Muscle of leg (tissue), 11 donors: ENCODE measurements around the gene TMEM132D. TPM values are rescaled to one million over a fixed set of nuclear protein-coding genes. Genes with fewer than 3 reads are reported as not detected.

Source experiments
- DNase-seq: peaks from one replicate; pipeline ENCODE4 v3.0.0; 2013
- H3K27ac ChIP-seq: one replicate; pipeline ENCODE4 v1.5.1; 2013; ENCODE audit warnings: mild to moderate bottlenecking, low read length, control low read depth
- H3K27me3 ChIP-seq: one replicate; pipeline ENCODE4 v1.6.1; 2013; ENCODE audit warnings: low read length; ENCODE audit not compliant: control insufficient read depth, insufficient read depth
- H3K36me3 ChIP-seq: one replicate; pipeline ENCODE4 v1.6.1; 2013; ENCODE audit warnings: low read length; ENCODE audit not compliant: control insufficient read depth, insufficient read depth
- H3K4me1 ChIP-seq: one replicate; pipeline ENCODE4 v1.6.1; 2013; ENCODE audit warnings: low read length; ENCODE audit not compliant: control insufficient read depth, insufficient read depth
- H3K4me3 ChIP-seq: one replicate; pipeline ENCODE4 v1.5.1; 2013; ENCODE audit warnings: low read length, control low read depth
- H3K9me3 ChIP-seq: replicated peaks from 2 replicates; pipeline ENCODE4 v1.6.1; 2013; ENCODE audit warnings: low read depth, low read length; ENCODE audit not compliant: control insufficient read depth
- WGBS: methylation state at CpG from one replicate; pipeline ENCODE4 v1.1.5; 2013; ENCODE audit warnings: missing lambda C conversion rate; ENCODE audit not compliant: insufficient coverage; 5-methylcytosine and 5-hydroxymethylcytosine counted together
- polyA plus RNA-seq, 8 donors: library from polyadenylated mRNA; unstranded; fragments of 120-200 nt; gene quantifications; one replicate each; pipeline versions ENCODE4 v1.2.1 to v1.2.3, GENCODE V29; 2013; ENCODE audit warnings: inconsistent platforms in 1 of 8, low replicate concordance in 1 of 8; ENCODE audit not compliant: insufficient read length in 8 of 8, insufficient read depth in 1 of 8
- total RNA-seq: library from RNA; stranded (reverse); fragments of 120-200 nt; gene quantifications from one replicate; pipeline ENCODE4 v1.2.4, GENCODE V29; 2013

TMEM132D gene
- total and polyA plus RNA-seq, 9 donors = 0.44 to 2.0 (median 0.85) TPM

DNA sequence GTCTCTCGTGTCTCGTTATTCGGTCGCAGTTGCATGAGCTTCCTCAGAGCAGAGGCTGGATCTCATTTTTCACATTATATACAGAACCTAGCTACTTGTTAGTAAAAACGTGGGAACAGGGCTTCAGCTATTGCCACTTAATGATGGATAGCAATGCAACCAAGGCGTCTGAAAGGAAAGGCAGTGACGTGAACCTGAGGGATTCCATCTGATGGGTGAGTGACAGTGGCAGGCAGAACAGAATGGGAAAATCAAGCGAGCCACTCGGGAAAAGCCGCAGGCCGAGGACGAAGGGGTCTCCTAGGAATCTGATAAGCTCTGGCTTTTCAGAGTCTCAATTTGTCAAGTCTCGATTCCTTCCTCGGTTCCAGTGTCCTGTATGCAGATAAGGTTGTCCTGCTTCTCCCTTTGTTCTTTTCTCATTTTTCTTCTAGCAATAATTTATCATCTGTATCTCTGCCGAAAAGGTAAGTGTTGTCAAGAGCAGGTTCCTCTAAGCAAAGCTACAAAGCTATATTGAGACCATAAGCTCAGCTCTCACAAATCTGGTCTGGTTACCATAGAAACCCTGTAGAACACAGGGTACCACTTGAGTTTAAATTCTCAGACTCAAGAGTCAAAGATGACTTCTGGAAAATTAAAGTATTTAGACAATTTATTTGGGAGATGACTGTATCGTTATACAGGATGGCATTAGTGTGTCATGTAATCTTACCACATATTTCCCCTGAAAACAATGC is 633.9 kb downstream of the TMEM132D start:
- 90% methylated on average over 3 of the region's 16 CpGs for WGBS
- Histone ChIP-seq H3K27ac (no peak overlapping the region), H3K27me3 (no peaks in the 10 kb centered on the region), H3K36me3 (no peaks in the 10 kb centered on the region), H3K4me1 (no peaks in the 10 kb centered on the region), H3K4me3 (no peak overlapping the region), H3K9me3 (peaks cover 4% of the 10 kb centered on the region)
- no peak for DNase-seq

DNA sequence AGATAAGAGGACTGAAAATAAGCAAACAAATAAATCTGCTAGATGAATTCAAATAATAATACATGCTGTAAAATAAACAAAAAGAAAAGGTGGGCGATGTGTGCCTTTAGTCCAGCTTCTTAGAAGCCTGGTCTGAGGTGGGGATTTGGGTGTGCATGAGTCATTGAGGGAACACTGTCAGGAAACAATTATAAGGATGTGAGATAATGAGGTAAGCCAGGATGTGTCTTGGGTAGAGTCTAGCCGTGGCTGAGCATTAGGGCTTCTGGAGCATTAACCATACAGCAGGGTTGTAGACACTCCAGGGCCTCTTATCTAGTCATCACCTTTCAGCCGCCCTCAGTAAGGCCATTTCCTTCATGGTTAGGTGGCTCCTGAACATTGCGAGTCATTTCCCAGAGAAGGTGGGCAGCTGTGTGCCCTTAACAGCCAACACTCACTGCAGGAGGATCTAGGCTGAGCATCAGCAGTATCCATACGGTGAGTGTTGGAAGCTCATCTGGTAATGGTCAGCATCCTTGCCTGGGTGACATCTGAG is 645.0 kb downstream of the TMEM132D start:
- Histone ChIP-seq H3K27me3 (peaks cover 2% of the 10 kb centered on the region), H3K4me1 (no peaks in the 10 kb centered on the region), H3K9me3 (no peaks in the 10 kb centered on the region), H3K4me3 (no peak overlapping the region), H3K36me3 (no peaks in the 10 kb centered on the region), H3K27ac (no peak overlapping the region)
- no peak for DNase-seq
- 78% methylated on average over 3 of the region's 5 CpGs for WGBS

DNA sequence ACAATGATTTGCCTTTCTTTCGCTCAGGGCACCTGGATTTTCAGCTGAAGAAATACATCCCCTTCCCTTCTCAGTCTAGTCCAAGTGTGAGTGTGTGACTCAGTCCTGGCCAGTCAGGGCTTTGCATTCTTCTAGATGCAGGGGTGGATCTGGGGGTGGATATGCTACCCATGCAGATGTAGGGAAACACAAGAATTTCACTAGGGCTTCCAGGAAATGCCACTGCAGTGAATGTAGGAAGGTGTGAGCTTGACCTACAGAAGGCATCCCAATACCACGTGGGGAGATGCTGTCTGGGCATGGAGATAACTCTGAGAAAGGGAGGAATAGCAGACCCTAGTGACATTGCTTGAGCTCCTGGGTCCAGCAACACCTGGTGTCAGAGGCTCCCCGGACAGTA is 646.3 kb downstream of the TMEM132D start:
- no peak overlapping the region for H3K4me3 ChIP-seq
- DNase-seq = no peak
- no peaks in the 10 kb centered on the region for H3K36me3 ChIP-seq
- H3K9me3 ChIP-seq = no peaks in the 10 kb centered on the region
- no peaks in the 10 kb centered on the region for H3K4me1 ChIP-seq
- no peak overlapping the region for H3K27ac ChIP-seq
- no peaks in the 10 kb centered on the region for H3K27me3 ChIP-seq
- WGBS = 71% methylated on average over 1 of the region's 3 CpGs

DNA sequence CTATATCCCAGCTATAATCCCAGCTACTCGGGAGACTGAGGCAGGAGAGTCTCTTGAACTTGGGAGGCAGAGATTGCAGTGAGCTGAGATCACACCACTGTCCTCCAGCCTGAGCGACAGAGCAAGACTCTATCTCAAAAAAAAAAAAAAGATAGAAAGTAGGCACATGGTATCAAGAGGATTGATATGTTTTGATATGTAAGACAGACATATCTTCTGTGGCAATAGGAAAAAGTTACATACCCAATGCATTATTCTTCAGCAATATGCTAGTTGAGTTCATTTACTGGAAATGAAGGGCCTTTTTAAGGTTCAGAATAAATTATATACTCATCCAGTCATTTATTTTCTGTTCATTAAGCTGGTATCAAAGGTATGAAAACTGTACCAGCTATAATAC is 657.2 kb downstream of the TMEM132D start:
- Histone ChIP-seq H3K4me1 (no peaks in the 10 kb centered on the region), H3K36me3 (no peaks in the 10 kb centered on the region)
- WGBS = 83% methylated on average over 1 of the region's 2 CpGs

GRCh38 chr12:129245769-129246168 is 658.1 kb downstream of the TMEM132D start:
- 68% methylated on average over 4 of the region's 9 CpGs for WGBS
- no peak for DNase-seq

More for the DNA sequence above, 657.2 kb downstream of the TMEM132D start:
- Histone ChIP-seq H3K27me3 (no peaks in the 10 kb centered on the region), H3K9me3 (no peaks in the 10 kb centered on the region), H3K27ac (no peak overlapping the region), H3K4me3 (no peak overlapping the region)
- DNase-seq = no peak

GRCh38 chr12:129241852-129242251 is 662.0 kb downstream of the TMEM132D start:
- Histone ChIP-seq H3K4me1 (no peaks in the 10 kb centered on the region), H3K27ac (no peak overlapping the region), H3K4me3 (no peak overlapping the region), H3K36me3 (no peaks in the 10 kb centered on the region), H3K27me3 (no peaks in the 10 kb centered on the region), H3K9me3 (no peaks in the 10 kb centered on the region)
- 0% methylated on average over 1 of the region's 1 CpG for WGBS
- no peak for DNase-seq

More at GRCh38 chr12:129245769-129246168, 658.1 kb downstream of the TMEM132D start:
- Histone ChIP-seq H3K4me3 (no peak overlapping the region), H3K27me3 (no peaks in the 10 kb centered on the region), H3K27ac (no peak overlapping the region), H3K4me1 (no peaks in the 10 kb centered on the region), H3K9me3 (no peaks in the 10 kb centered on the region), H3K36me3 (no peaks in the 10 kb centered on the region)

DNA sequence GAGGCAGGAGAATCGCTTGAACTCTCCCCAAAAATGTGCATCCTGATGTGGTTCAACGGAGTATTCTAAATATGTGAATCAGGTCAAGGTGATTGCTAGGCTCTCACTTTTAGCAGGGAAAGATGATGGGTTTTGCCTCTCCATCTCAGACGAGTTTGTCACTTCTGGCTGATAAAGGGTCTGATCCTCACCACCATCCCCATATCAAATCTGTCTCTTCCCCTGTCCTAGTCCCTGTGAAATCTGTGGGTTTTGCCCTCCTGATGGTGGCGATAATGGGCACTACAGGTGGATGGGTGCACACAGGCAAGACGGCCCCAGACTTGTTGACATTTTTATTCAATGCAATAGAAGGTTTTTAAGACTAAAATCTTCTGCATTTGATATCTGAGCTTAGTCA is 665.9 kb downstream of the TMEM132D start:
- no peak overlapping the region for H3K27ac ChIP-seq
- DNase-seq = no peak
- no peaks in the 10 kb centered on the region for H3K4me1 ChIP-seq
- H3K27me3 ChIP-seq = no peaks in the 10 kb centered on the region
- 94% methylated on average over 2 of the region's 5 CpGs for WGBS
- no peaks in the 10 kb centered on the region for H3K9me3 ChIP-seq
- no peaks in the 10 kb centered on the region for H3K36me3 ChIP-seq
- no peak overlapping the region for H3K4me3 ChIP-seq

DNA sequence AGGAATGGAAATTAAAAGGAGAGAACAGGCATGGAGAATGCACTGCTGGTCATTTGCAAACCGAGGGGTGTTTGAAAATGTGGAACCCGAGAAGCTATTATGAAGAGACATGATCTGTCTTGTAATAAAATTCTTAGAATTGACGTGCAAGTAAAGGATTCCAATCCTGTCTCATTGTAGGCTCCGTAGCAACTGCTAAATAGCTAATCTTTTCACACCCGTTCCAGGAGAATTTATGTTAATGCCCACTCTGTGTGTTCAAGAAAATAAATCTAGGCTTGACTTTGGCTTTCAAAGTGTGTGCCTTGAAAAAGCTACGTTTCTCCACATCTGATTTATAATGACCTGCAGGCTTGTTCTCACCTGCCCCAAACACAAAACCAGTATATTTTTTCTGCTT is 669.6 kb downstream of the TMEM132D start:
- no peak for DNase-seq
- WGBS = 30% methylated on average over 3 of the region's 6 CpGs
- Histone ChIP-seq H3K27ac (no peak overlapping the region), H3K9me3 (no peaks in the 10 kb centered on the region), H3K27me3 (no peaks in the 10 kb centered on the region), H3K4me3 (no peak overlapping the region), H3K36me3 (no peaks in the 10 kb centered on the region), H3K4me1 (no peaks in the 10 kb centered on the region)

GRCh38 chr12:129231491-129231890 is 672.3 kb downstream of the TMEM132D start:
- no CpG with 5 or more reads among the region's 3 CpGs for WGBS
- Histone ChIP-seq H3K36me3 (no peaks in the 10 kb centered on the region), H3K27me3 (no peaks in the 10 kb centered on the region), H3K4me3 (no peak overlapping the region), H3K4me1 (no peaks in the 10 kb centered on the region), H3K9me3 (no peaks in the 10 kb centered on the region), H3K27ac (no peak overlapping the region)
- peak; percentile 13 for DNase-seq

- no peaks in the 10 kb centered on the region for H3K4me1 ChIP-seq
Observed at GRCh38 chr12:129230995-129231394, 672.8 kb downstream of the TMEM132D start.

More at GRCh38 chr12:129230995-129231394, 672.8 kb downstream of the TMEM132D start:
- Histone ChIP-seq H3K36me3 (no peaks in the 10 kb centered on the region), H3K9me3 (no peaks in the 10 kb centered on the region), H3K4me3 (no peak overlapping the region), H3K27ac (no peak overlapping the region), H3K27me3 (no peaks in the 10 kb centered on the region)
- WGBS = 71% methylated on average over 1 of the region's 4 CpGs
- DNase-seq = no peak
